EH (cell line): Measurements from ENCODE around the gene HHIP.

Experiments
- DNase-seq: peaks from one replicate; pipeline ENCODE4 v3.0.0-alpha.2; 2015; ENCODE audit warnings: low read depth

Gene HHIP

GRCh38 chr4:144658015-144658567 is 12.1 kb downstream of the HHIP start:
- no peak for DNase-seq

GRCh38 chr4:144658903-144659302 is 12.9 kb downstream of the HHIP start:
- DNase-seq = peak; percentile 77

- no peak for DNase-seq
These were observed 13.5 kb downstream of the HHIP start for GRCh38 chr4:144659447-144659846.

- DNase-seq = no peak
These were observed 18.0 kb downstream of the HHIP start for GRCh38 chr4:144663834-144664475.

- peak; percentile 88 for DNase-seq
These were observed 20.7 kb downstream of the HHIP start for GRCh38 chr4:144666539-144667175.

- DNase-seq = no peak
These were observed 21.5 kb downstream of the HHIP start for GRCh38 chr4:144667500-144667899.

- no peak for DNase-seq
These were observed 24.8 kb downstream of the HHIP start for GRCh38 chr4:144670776-144671175.

GRCh38 chr4:144674711-144675110 is 28.8 kb downstream of the HHIP start:
- DNase-seq = no peak

GRCh38 chr4:144681806-144682205 is 35.9 kb downstream of the HHIP start:
- no peak for DNase-seq

GRCh38 chr4:144683516-144683915 is 37.6 kb downstream of the HHIP start:
- no peak for DNase-seq

GRCh38 chr4:144685911-144686310 is 40.0 kb downstream of the HHIP start:
- no peak for DNase-seq

GRCh38 chr4:144686921-144687320 is 41.0 kb downstream of the HHIP start:
- DNase-seq = no peak

- no peak for DNase-seq
These were observed 41.5 kb downstream of the HHIP start for GRCh38 chr4:144687466-144687865.

- no peak for DNase-seq
These were observed 42.1 kb downstream of the HHIP start for GRCh38 chr4:144688035-144688569.

GRCh38 chr4:144689125-144689524 is 43.2 kb downstream of the HHIP start:
- no peak for DNase-seq

- no peak for DNase-seq
These were observed 49.8 kb downstream of the HHIP start for GRCh38 chr4:144695721-144696120.

GRCh38 chr4:144696376-144696775 is 50.4 kb downstream of the HHIP start:
- no peak for DNase-seq

- peak; percentile 51 for DNase-seq
These were observed 53.6 kb downstream of the HHIP start for GRCh38 chr4:144699565-144699964.

GRCh38 chr4:144701683-144702233 is 55.8 kb downstream of the HHIP start:
- peak; percentile 60 for DNase-seq

- DNase-seq = no peak
These were observed 57.5 kb downstream of the HHIP start for GRCh38 chr4:144703494-144703893.

- DNase-seq = no peak
These were observed 59.9 kb downstream of the HHIP start for GRCh38 chr4:144705601-144706590.

GRCh38 chr4:144709159-144709558 is 63.2 kb downstream of the HHIP start:
- DNase-seq = peak; percentile 75
